Esophagus (tissue), 2 donors: ENCODE measurements around the gene C16orf96. TPM values are rescaled to one million over a fixed set of nuclear protein-coding genes. Genes with fewer than 3 reads are reported as not detected.
"Not testable (repeated sequence)": the region's sequence is repeated elsewhere in the genome, so short reads cannot be mapped to it uniquely, and the experiment has no call there.

ENCODE experiments used
- H3K27ac ChIP-seq, 2 donors: one replicate each; pipeline ENCODE4 v1.5.1; 2013; ENCODE audit warnings: low read depth in 2 of 2, mild to moderate bottlenecking in 2 of 2, inconsistent platforms in 1 of 2, low read length in 1 of 2, moderate library complexity in 1 of 2
- H3K27me3 ChIP-seq, 2 donors: one replicate each; pipeline ENCODE4 v1.6.1; 2013; ENCODE audit warnings: low read length in 2 of 2, control low read depth in 1 of 2, mild to moderate bottlenecking in 1 of 2; ENCODE audit not compliant: insufficient read depth in 2 of 2, control insufficient read depth in 1 of 2
- H3K36me3 ChIP-seq, 2 donors: one replicate each; pipeline ENCODE4 v1.6.1; 2013; ENCODE audit warnings: low read length in 1 of 2; ENCODE audit not compliant: control insufficient read depth in 2 of 2, insufficient read depth in 2 of 2
- H3K4me1 ChIP-seq, 2 donors: one replicate each; pipeline ENCODE4 v1.6.1; 2013; ENCODE audit warnings: low read length in 1 of 2; ENCODE audit not compliant: control insufficient read depth in 2 of 2, insufficient read depth in 2 of 2
- H3K4me3 ChIP-seq, 2 donors: one replicate each; pipeline ENCODE4 v1.5.1; 2013; ENCODE audit warnings: low read length in 2 of 2, mild to moderate bottlenecking in 2 of 2, low read depth in 1 of 2, moderate library complexity in 1 of 2
- H3K9me3 ChIP-seq, 2 donors: one replicate each; pipeline ENCODE4 v1.6.1; 2013; ENCODE audit warnings: mild to moderate bottlenecking in 2 of 2, low read depth in 1 of 2, low read length in 1 of 2, moderate library complexity in 1 of 2; ENCODE audit not compliant: control insufficient read depth in 2 of 2, insufficient read depth in 1 of 2
- WGBS, 2 donors: extraction: QIAGEN DNeasy Blood & Tissue Kit; methylation state at CpG; one replicate each; pipeline ENCODE4 v1.1.7; 2013; 5-methylcytosine and 5-hydroxymethylcytosine counted together
- polyA plus RNA-seq, 2 donors: library from polyadenylated mRNA; stranded (reverse); fragments of 200-250 nt; gene quantifications; one replicate each; pipeline ENCODE4 v1.2.3, GENCODE V29; 2013
- donor health status: healthy with polysubstance abuse.
- donor health status: Bipolar disorder and iron deficiency.

The C16orf96 gene
- polyA plus RNA-seq, 2 donors: 0.04 to 0.08 TPM

DNA sequence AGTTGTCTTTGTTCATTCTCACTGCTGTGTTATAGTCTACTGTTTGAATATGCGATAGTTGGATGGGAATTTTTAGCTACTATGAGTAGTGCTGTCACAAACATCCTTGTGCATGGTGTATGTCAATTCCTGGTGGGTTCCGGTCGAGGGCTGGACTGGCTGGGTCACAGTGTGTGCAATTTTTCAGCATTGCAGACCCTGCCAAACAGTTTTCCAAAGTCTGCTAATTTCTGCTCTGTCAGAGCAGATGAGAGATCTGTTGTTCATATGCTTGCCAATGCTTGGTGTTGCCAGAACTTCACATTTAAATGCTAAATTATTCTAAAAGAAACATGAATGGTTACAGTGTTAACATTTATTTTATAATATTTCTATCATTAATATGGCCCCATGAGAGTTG lies 3.6 kb upstream of the C16orf96 start:
- Histone ChIP-seq H3K4me3 (no peak overlapping the region), H3K27me3 (no peaks in the 10 kb centered on the region), H3K27ac (no peak overlapping the region), H3K9me3 (no peaks in the 10 kb centered on the region), H3K36me3 (no peaks in the 10 kb centered on the region), H3K4me1 (peaks cover 0 to 5% of the 10 kb centered on the region in 2 donors)
- WGBS, 2 donors: 61 to 69% methylated on average over 3 of the region's 3 CpGs

DNA sequence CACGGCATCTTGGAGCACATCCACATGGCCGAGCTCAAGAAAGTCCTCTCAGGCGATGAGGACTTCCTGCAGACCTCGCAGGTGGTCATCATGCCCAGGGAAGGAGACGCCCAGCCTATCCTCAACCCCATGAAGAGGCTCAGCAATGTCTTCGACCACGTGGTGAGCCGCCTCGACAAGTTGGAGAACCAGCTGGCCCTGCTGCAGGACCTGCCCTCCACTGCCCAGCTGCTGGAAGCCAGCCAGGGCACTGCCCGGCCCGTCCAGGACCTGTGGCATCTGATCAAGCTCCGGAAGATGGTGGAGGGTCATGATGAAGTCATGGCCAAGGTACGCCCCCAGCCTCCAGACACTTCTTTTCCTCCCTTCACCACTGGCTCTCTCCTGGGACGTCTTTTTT lies 440 bp downstream of the C16orf96 start:
- 82% methylated on average over 14 of the region's 14 CpGs for WGBS, 2 donors
- peaks cover 0 to 5% of the 10 kb centered on the region in 2 donors for H3K4me1 ChIP-seq
- no peaks in the 10 kb centered on the region for H3K36me3 ChIP-seq
- H3K4me3 ChIP-seq: no peak overlapping the region
- no peaks in the 10 kb centered on the region for H3K9me3 ChIP-seq
- no peak overlapping the region for H3K27ac ChIP-seq
- no peaks in the 10 kb centered on the region for H3K27me3 ChIP-seq

DNA sequence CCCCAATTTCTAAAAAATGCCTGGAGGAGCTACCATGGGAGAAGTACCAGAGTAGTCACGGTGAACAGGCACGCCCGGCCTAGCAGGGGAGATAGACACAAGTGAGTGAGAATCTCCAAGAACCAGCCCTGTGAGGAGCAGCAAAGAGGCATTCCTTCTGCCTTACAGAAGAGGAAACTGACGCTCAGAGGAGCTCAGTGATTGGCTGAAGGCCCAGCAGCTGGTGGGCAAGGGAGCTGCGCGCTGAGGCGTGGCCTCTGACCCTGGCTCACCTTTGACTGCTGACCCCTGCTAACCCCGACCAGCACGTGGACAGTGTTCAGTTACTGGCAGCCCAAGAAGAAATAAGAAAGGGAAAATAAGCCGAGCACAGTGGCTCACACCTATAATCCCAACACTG lies 1.8 kb downstream of the C16orf96 start:
- H3K27me3 ChIP-seq: no peaks in the 10 kb centered on the region
- no peaks in the 10 kb centered on the region for H3K36me3 ChIP-seq
- peaks cover 0 to 5% of the 10 kb centered on the region in 2 donors for H3K4me1 ChIP-seq
- H3K27ac ChIP-seq: no peak overlapping the region
- WGBS, 2 donors: 78% methylated on average over 10 of the region's 10 CpGs
- H3K9me3 ChIP-seq: no peaks in the 10 kb centered on the region
- no peak overlapping the region for H3K4me3 ChIP-seq

DNA sequence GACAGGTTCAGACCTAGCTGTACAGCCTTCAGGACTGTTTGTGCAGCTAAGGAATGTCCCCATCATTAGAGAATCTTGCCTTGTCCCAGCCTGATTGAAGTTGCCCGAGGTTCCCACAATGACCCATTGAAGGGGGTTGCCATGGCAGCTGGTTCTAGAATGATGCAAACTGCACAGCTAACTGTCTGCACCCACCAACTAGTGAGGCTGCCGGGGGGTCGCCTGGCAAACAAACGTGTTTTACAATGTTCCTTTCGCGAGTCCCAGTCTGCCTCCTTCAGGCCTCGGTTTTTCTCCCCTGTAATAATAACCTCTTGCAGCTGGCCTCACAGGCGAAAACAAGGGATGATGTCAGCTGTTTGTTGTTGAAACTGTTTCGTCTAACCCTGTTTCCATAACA lies 5.5 kb downstream of the C16orf96 start:
- WGBS, 2 donors: 69 to 74% methylated on average over 9 of the region's 9 CpGs
- H3K27me3 ChIP-seq: no peaks in the 10 kb centered on the region
- H3K27ac ChIP-seq: no peak overlapping the region
- peaks cover 0 to under 1% of the 10 kb centered on the region in 2 donors for H3K4me1 ChIP-seq
- no peaks in the 10 kb centered on the region for H3K36me3 ChIP-seq
- no peaks in the 10 kb centered on the region for H3K9me3 ChIP-seq
- no peak overlapping the region for H3K4me3 ChIP-seq

DNA sequence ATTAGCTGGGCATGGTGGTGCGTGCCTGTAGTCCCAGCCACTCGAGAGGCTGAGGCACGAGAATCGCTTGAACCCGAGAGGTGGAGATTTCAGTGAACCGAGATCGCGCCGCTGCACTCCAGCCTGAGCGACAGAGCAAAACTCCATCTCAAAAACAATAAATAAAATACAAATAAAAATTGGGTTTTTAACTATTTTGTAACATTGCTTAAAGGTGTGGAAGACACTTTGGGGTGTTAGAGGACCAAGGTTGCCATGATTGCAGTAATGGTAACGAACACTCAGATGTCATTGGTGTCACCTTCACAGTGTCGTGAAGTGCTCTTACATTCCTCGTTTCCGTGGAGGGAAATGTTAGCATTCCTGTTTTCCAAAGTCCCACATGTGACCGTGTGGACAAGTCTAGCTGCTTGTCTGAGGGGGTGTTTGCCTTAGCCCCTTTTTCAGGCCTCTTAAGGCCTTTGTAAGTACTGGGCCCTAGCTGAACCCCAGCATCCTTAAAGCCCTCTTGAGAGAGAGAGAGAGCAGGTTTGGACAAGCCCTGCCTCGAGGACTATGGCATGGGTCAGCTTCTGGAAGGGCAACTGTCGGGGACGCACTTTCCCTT lies 8.6 kb downstream of the C16orf96 start:
- Histone ChIP-seq H3K36me3 (no peaks in the 10 kb centered on the region), H3K27me3 (no peaks in the 10 kb centered on the region)
- WGBS, 2 donors: 88% methylated on average over 18 of the region's 18 CpGs

DNA sequence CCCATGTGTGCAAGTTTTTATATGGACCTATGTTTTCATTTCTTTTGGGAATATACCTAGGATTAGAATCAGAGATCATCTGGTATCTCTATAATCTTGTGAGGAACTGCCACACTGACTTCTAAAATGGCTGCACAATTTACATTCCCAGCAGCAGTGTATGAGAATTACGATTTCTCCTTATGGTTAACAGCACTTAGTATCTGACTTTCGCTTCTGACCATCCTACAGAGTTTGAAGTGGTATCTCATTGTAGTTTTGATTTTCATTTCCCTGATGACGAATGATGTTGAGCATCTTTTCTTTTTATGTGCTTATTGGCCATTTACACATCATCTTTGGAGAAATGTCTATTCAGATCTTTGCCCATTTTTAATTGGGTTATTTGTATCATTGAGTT lies 10.0 kb downstream of the C16orf96 start:
- Histone ChIP-seq H3K36me3 (no peaks in the 10 kb centered on the region), H3K27me3 (no peaks in the 10 kb centered on the region), H3K9me3 (no peaks in the 10 kb centered on the region), H3K4me1 (no peaks in the 10 kb centered on the region), H3K4me3 (no peak overlapping the region), H3K27ac (no peak overlapping the region)
- 73 to 83% methylated on average over 3 of the region's 3 CpGs for WGBS, 2 donors

More for the DNA sequence above, 8.6 kb downstream of the C16orf96 start:
- no peak overlapping the region for H3K27ac ChIP-seq
- no peak overlapping the region for H3K4me3 ChIP-seq
- H3K9me3 ChIP-seq: no peaks in the 10 kb centered on the region
- H3K4me1 ChIP-seq: no peaks in the 10 kb centered on the region

DNA sequence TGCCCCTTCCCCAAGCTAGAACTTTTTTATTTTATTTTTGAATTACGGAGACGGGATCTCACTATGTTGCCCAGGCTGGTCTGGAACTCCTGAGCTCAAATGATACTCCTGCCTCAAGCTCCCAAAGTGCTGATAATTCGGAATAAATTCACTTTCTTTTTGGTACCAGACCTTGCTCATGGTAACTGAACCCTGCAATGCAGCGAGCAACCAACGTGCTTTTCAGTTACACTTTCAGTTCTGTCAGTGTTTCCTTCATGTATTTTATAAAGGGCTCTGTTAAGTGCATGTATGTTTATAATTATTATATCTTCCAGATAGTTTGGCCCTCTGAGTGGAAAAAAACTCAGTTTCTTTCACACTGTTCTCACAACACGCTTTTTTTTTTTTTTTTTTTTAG lies 13.9 kb downstream of the C16orf96 start:
- Histone ChIP-seq H3K27me3 (no peaks in the 10 kb centered on the region), H3K4me3 (no peak overlapping the region), H3K36me3 (no peaks in the 10 kb centered on the region), H3K27ac (no peak overlapping the region), H3K9me3 (no peaks in the 10 kb centered on the region), H3K4me1 (no peaks in the 10 kb centered on the region)
- WGBS, 2 donors: 80 to 82% methylated on average over 6 of the region's 6 CpGs

DNA sequence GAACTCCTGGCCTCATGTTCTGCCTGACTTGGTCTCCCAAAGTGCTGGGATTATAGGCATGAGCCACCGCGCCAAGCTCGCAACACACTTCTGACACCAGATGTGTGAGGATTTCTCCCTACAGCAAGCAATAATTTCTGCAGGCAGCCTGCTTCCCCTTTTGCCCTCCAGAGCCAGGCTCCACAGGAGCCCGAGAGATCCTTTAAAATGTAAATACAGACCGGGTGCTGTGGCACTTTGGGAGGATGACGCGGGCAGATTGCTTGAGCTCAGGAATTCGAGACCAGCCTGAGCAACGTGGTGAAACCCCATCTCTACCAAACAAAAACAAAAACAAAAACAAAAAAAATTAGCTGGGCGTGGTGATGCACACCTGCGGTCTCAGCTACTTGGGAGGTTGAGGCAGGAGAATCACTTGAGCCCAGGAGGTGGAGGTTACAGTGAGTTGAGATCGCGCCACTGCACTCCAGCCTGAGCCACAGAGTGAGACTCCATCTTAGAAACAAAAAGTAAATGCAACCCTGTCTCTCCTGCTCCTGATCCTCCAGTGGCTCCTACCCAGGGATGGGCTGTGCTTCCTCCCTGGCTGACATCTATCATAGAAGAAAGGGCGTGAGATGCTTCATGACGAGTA lies 14.7 kb downstream of the C16orf96 start:
- Histone ChIP-seq H3K27me3 (no peaks in the 10 kb centered on the region), H3K36me3 (no peaks in the 10 kb centered on the region), H3K9me3 (no peaks in the 10 kb centered on the region), H3K4me3 (no peak overlapping the region), H3K4me1 (no peaks in the 10 kb centered on the region), H3K27ac (no peak overlapping the region)
- WGBS, 2 donors: 81 to 82% methylated on average over 15 of the region's 15 CpGs

DNA sequence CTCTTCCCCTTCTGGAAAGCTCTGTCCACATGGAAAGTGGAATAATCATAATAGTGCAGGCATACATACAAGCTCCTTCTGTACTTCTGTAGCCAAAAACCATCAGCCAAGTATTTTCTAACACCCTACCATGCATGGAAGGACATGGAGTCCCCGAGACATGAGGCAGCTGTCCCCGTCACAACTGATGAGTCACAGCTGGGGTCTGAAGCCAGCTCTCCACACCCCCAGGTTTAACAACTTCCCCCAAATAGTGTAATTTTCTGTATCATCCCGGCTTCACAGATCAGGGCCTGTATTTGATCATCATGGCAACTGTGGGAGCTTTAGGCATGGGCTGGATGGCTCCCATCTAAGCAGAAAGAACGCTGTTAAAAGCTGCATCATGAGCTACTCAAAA lies 16.6 kb downstream of the C16orf96 start:
- no peaks in the 10 kb centered on the region for H3K36me3 ChIP-seq
- H3K27me3 ChIP-seq: no peaks in the 10 kb centered on the region
- WGBS, 2 donors: 54 to 58% methylated on average over 4 of the region's 4 CpGs
- H3K9me3 ChIP-seq: no peaks in the 10 kb centered on the region
- H3K27ac ChIP-seq: no peak overlapping the region
- no peak overlapping the region for H3K4me3 ChIP-seq
- no peaks in the 10 kb centered on the region for H3K4me1 ChIP-seq

DNA sequence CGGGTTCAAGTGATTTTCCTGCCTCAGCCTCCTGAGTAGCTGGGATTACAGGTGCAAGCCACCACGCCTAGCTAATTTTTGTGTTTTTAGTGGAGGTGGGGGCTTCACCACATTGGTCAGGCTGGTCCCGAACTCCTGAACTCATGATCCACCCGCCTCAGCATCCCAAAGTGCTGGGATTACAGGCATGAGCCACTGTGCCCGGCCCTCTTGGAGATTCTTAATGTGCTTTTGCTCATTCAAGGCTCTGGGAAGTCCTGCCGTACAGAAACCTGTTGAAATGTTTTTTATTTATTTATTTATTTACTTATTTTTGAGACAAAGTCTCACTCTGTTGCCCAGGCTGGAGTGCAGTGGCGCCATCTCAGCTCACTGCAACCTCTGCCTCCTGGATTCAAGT lies 17.8 kb downstream of the C16orf96 start:
- not testable (repeated sequence) for H3K9me3 ChIP-seq, H3K27me3 ChIP-seq, H3K27ac ChIP-seq, H3K4me1 ChIP-seq, H3K4me3 ChIP-seq, H3K36me3 ChIP-seq
- WGBS, 2 donors: 79 to 80% methylated on average over 7 of the region's 7 CpGs
